Embryonic facial prominence (tissue), 1 donor: Measurements from ENCODE around the gene P2RX3.
"Not testable (repeated sequence)": the region's sequence is repeated elsewhere in the genome, so short reads cannot be mapped to it uniquely, and the experiment has no call there.

Experiments
- DNase-seq: peaks from one replicate; pipeline ENCODE4 v3.0.0-alpha.2; 2016; ENCODE audit errors: extremely low spot score

The P2RX3 gene

GRCh38 chr11:57324886-57325734 lies 13.0 kb upstream of the P2RX3 start, which contains the start of gene TNKS1BP1:
TNKS1BP1 (minus strand) TSS chr11:57324952; CDS start chr11:57321885, 3,067 bp downstream.
- DNase-seq: peak; percentile 97

GRCh38 chr11:57325735-57326048 lies 12.5 kb upstream of the P2RX3 start:
- no peak for DNase-seq

GRCh38 chr11:57327721-57328120 lies 10.4 kb upstream of the P2RX3 start:
- DNase-seq: no peak

- no peak for DNase-seq
Observed at GRCh38 chr11:57330029-57330428, 8.1 kb upstream of the P2RX3 start.

- no peak for DNase-seq
Observed at GRCh38 chr11:57331720-57332119, 6.4 kb upstream of the P2RX3 start.

DNA sequence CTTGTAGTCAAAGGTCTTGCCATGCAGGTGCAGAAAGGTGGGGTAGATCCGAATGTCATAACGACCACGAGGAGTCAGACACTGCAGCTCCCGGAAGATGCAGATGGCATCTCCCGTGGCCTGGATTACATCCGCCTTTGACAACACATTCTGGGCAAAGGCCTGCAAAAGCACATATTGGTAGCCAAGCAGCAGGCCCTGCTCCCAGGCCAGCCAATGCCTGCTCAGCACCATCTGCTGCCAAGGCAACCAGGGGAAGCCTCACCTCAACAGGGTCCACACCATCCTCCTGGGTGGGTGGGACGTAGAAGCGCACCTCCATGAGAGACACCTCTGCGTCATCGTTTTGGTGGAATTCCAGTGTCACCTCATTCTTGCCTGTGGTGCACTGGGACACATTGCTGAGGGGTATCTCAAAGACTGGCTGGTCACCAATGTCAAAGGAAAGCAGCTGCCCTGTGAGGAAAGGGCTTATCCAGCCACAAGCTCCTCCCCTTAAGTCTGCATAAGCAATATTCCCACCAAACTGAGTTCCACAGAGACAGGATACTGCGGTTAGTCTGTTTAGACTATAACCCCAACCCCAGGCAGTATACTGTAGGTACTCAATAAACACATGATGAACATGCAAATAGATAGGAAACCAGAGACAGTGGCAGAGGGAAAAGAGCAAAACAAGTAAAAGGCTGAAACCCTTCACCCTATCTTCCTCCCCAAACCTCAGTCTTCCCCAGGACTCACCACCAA lies 5.3 kb upstream of the P2RX3 start:
- DNase-seq: no peak

DNA sequence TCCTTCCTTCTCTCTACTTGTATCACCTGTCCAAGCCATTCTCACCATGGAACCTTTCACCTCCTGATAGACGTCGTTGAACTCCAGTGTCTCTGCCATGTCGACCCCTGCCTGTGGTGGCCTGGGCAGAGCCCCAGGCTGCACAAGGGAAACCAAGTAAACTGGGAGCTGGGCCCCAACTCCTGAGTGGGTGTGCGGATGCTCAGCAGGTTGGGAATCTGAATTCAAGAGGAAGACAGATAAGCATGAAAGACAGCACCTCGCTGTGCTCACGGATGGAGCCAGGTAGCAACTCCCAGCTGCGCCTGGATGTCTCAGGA lies 3.2 kb upstream of the P2RX3 start:
- no peak for DNase-seq

- peak; percentile 82 for DNase-seq
Observed at GRCh38 chr11:57335343-57336110, 2.6 kb upstream of the P2RX3 start, which contains the start of gene SSRP1. SSRP1 (minus strand) TSS chr11:57335892; CDS start chr11:57335121, 771 bp downstream.

DNA sequence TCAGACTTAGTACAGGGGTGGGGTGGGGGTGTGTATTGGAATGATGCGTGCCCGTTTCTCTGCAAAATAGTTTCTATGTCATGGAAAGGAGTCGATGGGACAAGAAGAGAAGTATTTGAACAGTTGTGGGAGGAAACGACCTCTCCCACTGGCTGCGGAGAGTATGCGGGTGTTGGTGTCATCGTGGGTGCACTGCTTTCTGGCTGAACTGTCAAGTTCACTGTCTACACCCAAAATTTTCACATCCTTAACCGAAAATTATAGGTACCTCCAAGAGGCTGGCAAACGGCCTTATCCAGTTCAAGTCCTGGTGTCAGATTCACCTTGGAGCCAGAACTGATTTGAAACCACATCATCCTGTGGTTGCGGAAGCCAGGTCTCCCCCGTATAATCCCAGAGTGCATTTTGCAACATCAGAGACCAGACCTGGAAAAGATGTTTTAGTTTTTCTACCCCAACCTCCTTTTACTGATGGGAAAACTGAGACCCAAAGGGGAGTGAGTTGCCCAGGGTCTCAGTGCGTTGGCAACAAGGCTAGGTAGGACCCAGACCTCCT lies 2.0 kb upstream of the P2RX3 start:
- no peak for DNase-seq

DNA sequence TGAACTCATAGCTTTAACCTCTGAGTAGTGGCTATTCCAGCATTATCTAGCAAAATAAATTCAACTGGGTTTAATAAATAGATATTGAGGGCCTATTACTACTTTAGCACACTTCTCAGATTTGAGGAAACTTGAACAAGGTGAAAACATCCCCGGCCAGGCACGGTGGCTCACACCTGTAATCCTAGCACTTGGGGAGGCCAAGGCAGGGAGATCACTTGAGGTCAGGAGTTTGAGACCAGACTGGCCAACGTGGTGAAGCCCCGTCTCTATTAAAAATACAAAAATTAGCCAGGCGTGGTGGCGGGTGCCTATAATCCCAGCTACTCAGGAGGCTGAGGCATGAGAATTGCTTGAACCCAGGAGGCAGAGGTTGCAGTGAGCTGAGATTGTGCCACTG lies 1.3 kb upstream of the P2RX3 start:
- DNase-seq: not testable (repeated sequence)

DNA sequence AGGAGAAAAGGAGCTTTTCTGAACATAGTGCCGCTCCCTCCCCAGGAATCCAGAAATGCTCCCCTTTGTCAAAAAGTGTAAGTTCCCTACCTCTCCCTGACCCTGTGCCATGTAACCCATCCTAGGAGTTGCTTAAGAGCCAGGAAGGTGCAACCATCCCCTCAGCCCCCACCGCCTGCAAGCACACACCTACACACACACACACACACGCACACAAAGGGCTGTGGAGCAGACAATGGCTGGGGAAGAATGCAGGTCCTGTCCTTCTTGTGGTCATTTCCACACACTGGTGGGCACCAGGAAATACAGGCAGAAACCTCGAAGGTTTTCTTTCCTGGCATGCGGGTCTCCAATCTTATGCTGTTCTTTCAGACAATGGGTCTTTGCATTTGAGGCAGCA lies 1.2 kb downstream of the P2RX3 start:
- DNase-seq: no peak

- DNase-seq: no peak
Observed at GRCh38 chr11:57340039-57340615, 2.0 kb downstream of the P2RX3 start.

- no peak for DNase-seq
Observed at GRCh38 chr11:57341250-57341808, 3.2 kb downstream of the P2RX3 start.

- no peak for DNase-seq
Observed at GRCh38 chr11:57342702-57343101, 4.5 kb downstream of the P2RX3 start.

GRCh38 chr11:57343825-57344224 lies 5.7 kb downstream of the P2RX3 start:
- no peak for DNase-seq

- DNase-seq: no peak
Observed at GRCh38 chr11:57344826-57345225, 6.7 kb downstream of the P2RX3 start.

GRCh38 chr11:57345555-57346211 lies 7.5 kb downstream of the P2RX3 start:
- DNase-seq: no peak

- DNase-seq: no peak
Observed at GRCh38 chr11:57347336-57347735, 9.2 kb downstream of the P2RX3 start.

DNA sequence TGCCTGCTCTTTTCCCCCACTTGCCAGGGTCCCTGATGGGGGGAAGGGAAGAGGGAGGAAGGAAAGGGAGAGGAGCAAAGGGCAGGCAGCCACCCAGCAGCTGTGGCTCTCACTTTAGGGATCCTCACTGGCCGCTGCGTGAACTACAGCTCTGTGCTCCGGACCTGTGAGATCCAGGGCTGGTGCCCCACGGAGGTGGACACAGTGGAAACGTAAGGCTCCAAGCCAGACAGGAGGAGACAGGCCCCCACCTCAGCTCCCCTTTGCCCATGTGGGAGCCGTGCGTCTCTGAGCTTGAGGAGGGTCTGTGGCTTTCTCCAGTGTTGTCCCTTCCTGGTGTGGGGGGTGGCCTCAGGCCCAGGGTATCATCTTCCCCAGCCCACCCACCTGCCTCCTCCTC lies 9.9 kb downstream of the P2RX3 start:
- DNase-seq: no peak

DNA sequence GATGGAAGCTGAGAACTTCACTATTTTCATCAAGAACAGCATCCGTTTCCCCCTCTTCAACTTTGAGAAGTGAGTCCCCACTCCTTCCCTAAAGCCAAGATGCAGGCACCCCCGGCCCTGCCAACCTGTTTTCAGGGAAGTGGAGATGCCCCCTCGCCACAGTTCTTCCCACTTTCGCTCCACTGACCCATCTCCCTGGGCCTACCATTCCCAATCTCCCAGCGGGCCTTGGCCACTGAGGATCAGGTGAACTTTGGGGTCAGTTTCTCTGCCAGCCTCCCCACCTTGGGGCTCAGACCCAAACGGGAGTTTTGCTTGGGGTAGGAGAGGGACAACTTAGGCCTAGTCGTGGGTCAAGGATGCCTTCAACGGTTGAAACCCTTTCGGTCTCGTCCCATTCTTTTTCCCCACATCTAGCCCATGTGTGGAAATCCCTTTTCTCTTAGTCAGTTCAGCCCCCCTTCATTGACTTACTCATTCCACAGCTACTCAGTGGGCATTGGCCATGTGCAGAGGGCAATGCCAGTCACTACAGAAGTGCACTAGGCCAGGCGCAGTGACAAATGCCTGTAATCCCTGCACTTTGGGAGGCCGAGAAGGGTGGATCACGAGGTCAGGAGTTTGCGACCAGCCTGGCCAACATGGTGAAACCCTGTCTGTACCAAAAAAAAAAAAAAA lies 10.6 kb downstream of the P2RX3 start:
- no peak for DNase-seq
